NCI-H2196 (cell line): ENCODE results near the gene SLC26A6.
A peak's percentile ranks its signal among the peaks of the same experiment; 100 is the strongest.

Experiments used
- DNase-seq: peaks from one replicate; lab custom pipeline; 2025; ENCODE audit not compliant: unreplicated experiment; lab: John Stamatoyannopoulos, UW

The SLC26A6 gene

GRCh38 chr3:48635222-48636021, at the start of gene SLC26A6:
Gene SLC26A6 (minus strand): TSS chr3:48635461. CDS start chr3:48635393, 68 bp downstream.
- DNase-seq, result peak; percentile 86

GRCh38 chr3:48684480-48685143, 49.4 kb upstream of the SLC26A6 start:
- DNase-seq, result no peak

- no peak for DNase-seq
Observed at GRCh38 chr3:48684054-48684349, 48.7 kb upstream of the SLC26A6 start.

GRCh38 chr3:48682786-48683185, 47.5 kb upstream of the SLC26A6 start:
- DNase-seq, result no peak

GRCh38 chr3:48681974-48682610, 46.8 kb upstream of the SLC26A6 start:
- no peak for DNase-seq

- DNase-seq, result no peak
Observed at GRCh38 chr3:48681541-48681880, 46.2 kb upstream of the SLC26A6 start.

- DNase-seq, result no peak
Observed at GRCh38 chr3:48680811-48681540, 45.7 kb upstream of the SLC26A6 start.

- DNase-seq, result no peak
Observed at GRCh38 chr3:48679411-48680391, 44.4 kb upstream of the SLC26A6 start.

GRCh38 chr3:48678566-48679380, 43.5 kb upstream of the SLC26A6 start:
- no peak for DNase-seq

- DNase-seq, result no peak
Observed at GRCh38 chr3:48678056-48678455, 42.8 kb upstream of the SLC26A6 start.

- DNase-seq, result no peak
Observed at GRCh38 chr3:48674505-48674904, 39.2 kb upstream of the SLC26A6 start.

GRCh38 chr3:48672522-48672921, 37.3 kb upstream of the SLC26A6 start:
- no peak for DNase-seq

- DNase-seq, result no peak
Observed at GRCh38 chr3:48664929-48665328, 29.7 kb upstream of the SLC26A6 start.

- no peak for DNase-seq
Observed at GRCh38 chr3:48664313-48664644, 29.0 kb upstream of the SLC26A6 start.

- peak; percentile 92 for DNase-seq
Observed at GRCh38 chr3:48663489-48664312, 28.4 kb upstream of the SLC26A6 start.

GRCh38 chr3:48662753-48663488, 27.7 kb upstream of the SLC26A6 start, which contains the start of gene CELSR3:
Gene CELSR3 (minus strand): TSS chr3:48662886. CDS start chr3:48662634, 252 bp downstream.
- DNase-seq, result peak; percentile 75

- DNase-seq, result no peak
Observed at GRCh38 chr3:48662145-48662752, 27.0 kb upstream of the SLC26A6 start.
